Neural cell (in vitro differentiated cells): ENCODE measurements around the gene PLS1.

Experiments used
- EP300 ChIP-seq: fragments of 450-650 bp; conservative IDR thresholded peaks from 2 replicates; pipeline ENCODE4 v1.6.1; 2014; ENCODE audit warnings: antibody characterized with exemption, mild to moderate bottlenecking, moderate library complexity; ENCODE audit not compliant: poor library complexity, severe bottlenecking
- EZH2 ChIP-seq: fragments of 200-600, 300-800 bp; shearing (Covaris generic), sonication (generic); IDR thresholded peaks from 2 replicates; pipeline ENCODE4 v1.6.1; 2014; ENCODE audit warnings: antibody characterized with exemption, low read length, borderline replicate concordance, mild to moderate bottlenecking; ENCODE audit not compliant: insufficient read depth, poor library complexity, severe bottlenecking
- MXI1 ChIP-seq: fragments of 450-650 bp; conservative IDR thresholded peaks from 2 replicates; pipeline ENCODE4 v1.6.1; 2014; ENCODE audit warnings: antibody characterized with exemption, mild to moderate bottlenecking; ENCODE audit not compliant: poor library complexity, severe bottlenecking
- POLR2AphosphoS5 ChIP-seq: IDR thresholded peaks from 2 replicates; pipeline ENCODE4 v1.6.1; 2012
- SMC3 ChIP-seq: fragments of 450-650 bp; conservative IDR thresholded peaks from 2 replicates; pipeline ENCODE4 v1.6.1; 2014; ENCODE audit warnings: antibody characterized with exemption, mild to moderate bottlenecking, moderate library complexity; ENCODE audit not compliant: poor library complexity
- TF ChIP-seq, protein P1 (sequence below): fragments of 450-650 bp; IDR thresholded peaks from 2 replicates; pipeline ENCODE4 v1.5.1; 2014; ENCODE audit warnings: antibody characterized with exemption, mild to moderate bottlenecking, moderate library complexity; ENCODE audit not compliant: poor library complexity, severe bottlenecking
- TF ChIP-seq, protein P2 (sequence below): IDR thresholded peaks from 2 replicates; pipeline ENCODE4 v1.6.1; 2012; ENCODE audit warnings: borderline replicate concordance

- no peak for TF ChIP-seq EP300
- TF ChIP-seq, protein P1, sequence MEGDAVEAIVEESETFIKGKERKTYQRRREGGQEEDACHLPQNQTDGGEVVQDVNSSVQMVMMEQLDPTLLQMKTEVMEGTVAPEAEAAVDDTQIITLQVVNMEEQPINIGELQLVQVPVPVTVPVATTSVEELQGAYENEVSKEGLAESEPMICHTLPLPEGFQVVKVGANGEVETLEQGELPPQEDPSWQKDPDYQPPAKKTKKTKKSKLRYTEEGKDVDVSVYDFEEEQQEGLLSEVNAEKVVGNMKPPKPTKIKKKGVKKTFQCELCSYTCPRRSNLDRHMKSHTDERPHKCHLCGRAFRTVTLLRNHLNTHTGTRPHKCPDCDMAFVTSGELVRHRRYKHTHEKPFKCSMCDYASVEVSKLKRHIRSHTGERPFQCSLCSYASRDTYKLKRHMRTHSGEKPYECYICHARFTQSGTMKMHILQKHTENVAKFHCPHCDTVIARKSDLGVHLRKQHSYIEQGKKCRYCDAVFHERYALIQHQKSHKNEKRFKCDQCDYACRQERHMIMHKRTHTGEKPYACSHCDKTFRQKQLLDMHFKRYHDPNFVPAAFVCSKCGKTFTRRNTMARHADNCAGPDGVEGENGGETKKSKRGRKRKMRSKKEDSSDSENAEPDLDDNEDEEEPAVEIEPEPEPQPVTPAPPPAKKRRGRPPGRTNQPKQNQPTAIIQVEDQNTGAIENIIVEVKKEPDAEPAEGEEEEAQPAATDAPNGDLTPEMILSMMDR = no peak
- no peak for TF ChIP-seq MXI1
- no peak for TF ChIP-seq EZH2
- no peak for TF ChIP-seq POLR2AphosphoS5
- TF ChIP-seq, protein P2, sequence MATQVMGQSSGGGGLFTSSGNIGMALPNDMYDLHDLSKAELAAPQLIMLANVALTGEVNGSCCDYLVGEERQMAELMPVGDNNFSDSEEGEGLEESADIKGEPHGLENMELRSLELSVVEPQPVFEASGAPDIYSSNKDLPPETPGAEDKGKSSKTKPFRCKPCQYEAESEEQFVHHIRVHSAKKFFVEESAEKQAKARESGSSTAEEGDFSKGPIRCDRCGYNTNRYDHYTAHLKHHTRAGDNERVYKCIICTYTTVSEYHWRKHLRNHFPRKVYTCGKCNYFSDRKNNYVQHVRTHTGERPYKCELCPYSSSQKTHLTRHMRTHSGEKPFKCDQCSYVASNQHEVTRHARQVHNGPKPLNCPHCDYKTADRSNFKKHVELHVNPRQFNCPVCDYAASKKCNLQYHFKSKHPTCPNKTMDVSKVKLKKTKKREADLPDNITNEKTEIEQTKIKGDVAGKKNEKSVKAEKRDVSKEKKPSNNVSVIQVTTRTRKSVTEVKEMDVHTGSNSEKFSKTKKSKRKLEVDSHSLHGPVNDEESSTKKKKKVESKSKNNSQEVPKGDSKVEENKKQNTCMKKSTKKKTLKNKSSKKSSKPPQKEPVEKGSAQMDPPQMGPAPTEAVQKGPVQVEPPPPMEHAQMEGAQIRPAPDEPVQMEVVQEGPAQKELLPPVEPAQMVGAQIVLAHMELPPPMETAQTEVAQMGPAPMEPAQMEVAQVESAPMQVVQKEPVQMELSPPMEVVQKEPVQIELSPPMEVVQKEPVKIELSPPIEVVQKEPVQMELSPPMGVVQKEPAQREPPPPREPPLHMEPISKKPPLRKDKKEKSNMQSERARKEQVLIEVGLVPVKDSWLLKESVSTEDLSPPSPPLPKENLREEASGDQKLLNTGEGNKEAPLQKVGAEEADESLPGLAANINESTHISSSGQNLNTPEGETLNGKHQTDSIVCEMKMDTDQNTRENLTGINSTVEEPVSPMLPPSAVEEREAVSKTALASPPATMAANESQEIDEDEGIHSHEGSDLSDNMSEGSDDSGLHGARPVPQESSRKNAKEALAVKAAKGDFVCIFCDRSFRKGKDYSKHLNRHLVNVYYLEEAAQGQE = no peak
- TF ChIP-seq SMC3 = no peak
These were observed 46.8 kb downstream of the PLS1 start for GRCh38 chr3:142642956-142643355.
